HG03432 (cell line): Measurements from ENCODE around the gene OR5D13.

Source experiments
- ATAC-seq: cut with Tn5 transposase; IDR thresholded peaks from one replicate; pipeline ENCODE4 v1.9.1; 2021; ENCODE audit warnings: mild to moderate bottlenecking, moderate library complexity; ENCODE audit not compliant: unreplicated experiment

Gene OR5D13, protein sequence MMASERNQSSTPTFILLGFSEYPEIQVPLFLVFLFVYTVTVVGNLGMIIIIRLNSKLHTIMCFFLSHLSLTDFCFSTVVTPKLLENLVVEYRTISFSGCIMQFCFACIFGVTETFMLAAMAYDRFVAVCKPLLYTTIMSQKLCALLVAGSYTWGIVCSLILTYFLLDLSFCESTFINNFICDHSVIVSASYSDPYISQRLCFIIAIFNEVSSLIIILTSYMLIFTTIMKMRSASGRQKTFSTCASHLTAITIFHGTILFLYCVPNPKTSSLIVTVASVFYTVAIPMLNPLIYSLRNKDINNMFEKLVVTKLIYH

DNA sequence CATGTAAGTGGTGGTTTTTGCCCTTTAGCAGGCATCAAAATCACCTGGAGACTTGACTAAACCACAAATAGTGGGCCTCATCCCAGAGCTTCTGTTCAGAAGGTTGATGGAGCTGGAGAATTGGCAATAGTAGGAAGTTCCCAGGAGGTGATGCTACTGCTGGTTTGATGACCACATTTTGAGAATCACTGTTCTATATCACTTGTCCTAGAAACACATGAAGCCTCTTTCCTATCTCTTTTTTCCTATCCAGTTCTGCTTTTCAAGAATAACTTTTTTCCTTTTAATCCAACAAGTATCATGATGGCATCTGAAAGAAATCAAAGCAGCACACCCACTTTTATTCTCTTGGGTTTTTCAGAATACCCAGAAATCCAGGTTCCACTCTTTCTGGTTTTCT is at the start of gene OR5D13:
Gene OR5D13, plus strand, starts transcription at position 301 of the 400 bp plus-strand sequence. Its CDS starts 0 bp downstream, at position 301.
- ATAC-seq, result no peak

DNA sequence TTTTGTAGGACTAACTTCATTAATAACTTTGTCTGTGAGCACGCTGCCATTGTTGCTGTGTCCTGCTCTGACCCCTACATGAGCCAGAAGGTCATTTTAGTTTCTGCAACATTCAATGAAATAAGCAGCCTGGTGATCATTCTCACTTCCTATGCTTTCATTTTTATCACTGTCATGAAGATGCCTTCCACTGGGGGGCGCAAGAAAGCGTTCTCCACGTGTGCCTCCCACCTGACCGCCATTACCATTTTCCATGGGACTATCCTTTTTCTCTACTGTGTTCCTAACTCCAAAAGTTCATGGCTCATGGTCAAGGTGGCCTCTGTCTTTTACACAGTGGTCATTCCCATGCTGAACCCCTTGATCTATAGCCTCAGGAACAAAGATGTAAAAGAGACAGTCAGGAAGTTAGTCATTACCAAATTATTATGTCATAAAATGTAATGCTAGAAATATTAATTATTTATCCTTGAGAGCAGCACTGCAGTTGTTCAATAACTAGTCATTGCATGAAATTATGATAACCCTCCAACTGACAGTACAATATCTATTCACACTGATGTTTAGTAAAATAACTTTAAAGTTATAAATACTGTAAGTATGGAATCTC is 46.4 kb upstream of the OR5D13 start:
- no peak for ATAC-seq

DNA sequence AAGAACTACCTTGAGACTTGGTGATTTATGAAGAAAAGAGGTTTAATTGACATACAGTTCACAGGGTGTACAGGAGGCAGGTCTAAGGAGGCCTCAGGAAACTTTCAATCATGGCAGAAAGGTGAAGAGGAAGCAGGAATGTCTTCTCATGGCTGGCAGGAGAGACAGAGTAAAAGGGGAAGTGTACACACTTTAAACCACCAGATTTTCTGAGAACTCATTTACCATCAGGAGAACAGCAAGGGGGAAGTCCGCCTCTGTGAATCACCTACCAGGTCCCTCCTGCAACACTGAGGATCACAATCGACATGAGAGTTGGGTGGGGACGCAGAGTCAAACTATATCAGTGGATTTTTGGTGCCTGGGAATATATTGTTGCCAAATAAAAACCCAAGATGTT is 40.3 kb upstream of the OR5D13 start:
- peak; percentile 76 for ATAC-seq

DNA sequence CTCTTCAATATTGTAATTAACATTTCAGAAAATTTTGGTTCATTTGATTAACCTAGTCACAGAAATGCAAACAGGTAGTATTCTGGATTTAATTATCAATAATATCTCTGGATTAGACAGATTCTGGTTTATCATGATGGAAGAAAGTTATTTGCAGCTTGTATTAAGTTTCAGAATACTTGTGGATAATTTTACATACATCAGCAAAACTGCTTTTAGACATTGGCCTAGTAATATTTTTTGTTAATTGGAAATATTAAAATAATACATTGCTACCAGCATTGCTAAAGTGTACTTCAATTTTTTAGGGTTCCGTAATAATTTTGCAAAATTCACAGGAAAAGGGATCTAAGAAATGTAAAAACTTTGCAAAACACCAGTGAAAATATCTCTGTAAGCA is 18.4 kb downstream of the OR5D13 start:
- ATAC-seq, result no peak

DNA sequence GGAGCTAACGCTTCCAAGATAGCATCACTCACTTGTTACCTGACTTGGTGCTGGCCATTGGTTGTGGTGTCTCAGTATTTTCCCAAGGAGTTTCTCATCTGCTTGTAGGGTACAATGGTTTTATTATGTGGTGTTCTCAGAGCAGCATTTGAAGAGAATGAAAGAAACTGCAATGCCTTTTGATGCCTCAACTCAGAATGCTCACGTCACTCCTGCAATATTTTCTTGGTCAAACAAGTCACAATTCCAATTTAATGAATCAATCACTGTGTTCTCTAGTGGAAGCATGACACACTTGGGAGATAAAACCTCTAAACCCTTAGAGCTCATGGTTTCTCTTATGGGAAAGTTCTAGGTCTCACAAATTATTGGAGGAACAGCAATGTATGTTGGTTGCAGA is 20.1 kb downstream of the OR5D13 start:
- ATAC-seq, result no peak

DNA sequence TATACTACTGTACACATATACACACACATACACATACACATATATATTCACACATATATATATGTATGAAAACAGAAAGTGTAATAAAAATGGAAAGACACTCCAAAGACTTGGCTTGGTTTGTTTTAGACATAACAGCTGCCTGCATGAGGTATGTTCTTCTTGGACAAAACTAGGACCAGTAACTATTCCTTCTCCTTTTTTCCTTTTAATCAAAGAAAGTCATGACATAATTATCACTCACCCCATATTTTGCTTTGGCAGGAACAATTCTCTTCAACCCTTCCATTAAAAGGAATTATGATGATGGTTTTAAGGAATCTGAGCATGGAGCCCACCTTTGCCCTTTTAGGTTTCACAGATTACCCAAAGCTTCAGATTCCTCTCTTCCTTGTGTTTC is 22.0 kb downstream of the OR5D13 start, which contains the start of gene OR5D14:
Gene OR5D14, plus strand, starts transcription at position 301 of the 400 bp plus-strand sequence. Its CDS starts 0 bp downstream, at position 301.
- no peak for ATAC-seq

DNA sequence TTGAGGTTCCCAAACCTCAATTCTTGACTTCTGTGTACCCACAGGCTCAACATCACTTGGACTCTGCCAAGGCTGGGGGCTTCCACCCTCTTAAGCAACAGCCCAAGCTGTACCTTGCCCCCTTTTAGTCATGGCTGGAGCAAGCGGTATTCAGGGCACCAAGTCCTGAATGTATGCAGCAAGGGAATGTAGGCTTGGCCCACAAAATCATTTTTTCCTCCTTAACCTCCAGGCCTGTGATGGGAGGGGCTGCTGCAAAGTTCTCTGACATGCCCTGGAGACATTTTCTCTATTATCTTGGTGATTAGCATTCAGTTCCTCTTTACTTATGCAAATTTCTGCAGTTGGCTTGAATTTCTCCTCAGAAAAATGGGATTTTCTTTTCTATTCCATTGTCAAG is 33.0 kb downstream of the OR5D13 start:
- no peak for ATAC-seq

DNA sequence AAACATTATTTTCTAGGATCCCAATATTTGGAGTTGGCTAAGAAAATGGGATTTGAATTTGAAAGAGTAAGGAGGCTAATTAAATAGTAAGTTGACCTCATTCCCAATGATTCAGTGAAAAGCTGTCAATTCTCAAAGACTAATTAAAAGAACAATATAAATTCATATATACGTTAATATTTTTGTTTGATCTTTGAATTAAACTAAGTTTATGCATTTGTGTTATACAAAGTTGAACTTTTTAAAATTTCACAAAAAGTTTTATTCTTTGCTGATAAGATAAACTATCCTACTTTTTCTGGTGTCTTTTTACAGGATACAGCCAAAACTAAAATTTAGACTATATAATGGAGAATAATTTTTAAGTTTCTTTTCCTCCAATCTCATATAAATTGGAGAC is 37.8 kb downstream of the OR5D13 start, which contains the start of gene OR5L1:
Gene OR5L1, plus strand, starts transcription at position 301 of the 400 bp plus-strand sequence. CDS start 100 bp downstream, outside the sequence.
- ATAC-seq, result no peak

DNA sequence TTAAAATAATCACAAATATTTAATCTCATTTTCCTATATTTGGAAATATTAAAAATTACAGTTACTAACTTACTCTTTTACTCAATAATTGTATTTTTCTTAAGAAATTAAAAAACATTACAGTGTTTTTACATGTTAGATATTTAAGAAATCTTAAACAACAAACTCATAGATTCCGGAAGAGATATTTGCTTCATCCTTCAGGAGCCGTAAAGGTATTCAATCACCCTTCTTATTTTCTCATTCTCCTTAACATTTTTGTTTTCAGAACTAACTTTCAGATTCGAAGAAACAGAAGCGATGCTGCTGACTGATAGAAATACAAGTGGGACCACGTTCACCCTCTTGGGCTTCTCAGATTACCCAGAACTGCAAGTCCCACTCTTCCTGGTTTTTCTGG is 46.1 kb downstream of the OR5D13 start, which contains the start of gene OR5D18:
Gene OR5D18, plus strand, starts transcription at position 301 of the 400 bp plus-strand sequence. Its CDS starts 0 bp downstream, at position 301.
- ATAC-seq, result no peak
